Left kidney (tissue), 2 donors: ENCODE data around the gene MYH7. TPM values are rescaled to one million over a fixed set of nuclear protein-coding genes. Genes with fewer than 3 reads are reported as not detected.
"Not testable (repeated sequence)": the region's sequence is repeated elsewhere in the genome, so short reads cannot be mapped to it uniquely, and the experiment has no call there.

Experiments used
- DNase-seq: peaks from one replicate; pipeline ENCODE4 v3.0.0-alpha.2; 2013
- polyA plus RNA-seq: library from polyadenylated mRNA; unstranded; fragments of 120-200 nt; gene quantifications from one replicate; pipeline ENCODE4 v1.2.1, GENCODE V29; 2013; ENCODE audit not compliant: insufficient read length

The MYH7 gene
- polyA plus RNA-seq, 1 donor, result 0.32 TPM

- DNase-seq, result no peak
These were observed 28.6 kb downstream of the MYH7 start for GRCh38 chr14:23406725-23407355.

GRCh38 chr14:23406244-23406643 lies 29.2 kb downstream of the MYH7 start:
- no peak for DNase-seq

GRCh38 chr14:23405516-23406025 lies 29.9 kb downstream of the MYH7 start:
- no peak for DNase-seq

GRCh38 chr14:23405096-23405495 lies 30.4 kb downstream of the MYH7 start:
- no peak for DNase-seq

GRCh38 chr14:23404331-23404900 lies 31.0 kb downstream of the MYH7 start:
- DNase-seq, result no peak

GRCh38 chr14:23403908-23404307 lies 31.6 kb downstream of the MYH7 start:
- no peak for DNase-seq

- DNase-seq, result no peak
These were observed 32.4 kb downstream of the MYH7 start for GRCh38 chr14:23403139-23403438.

- DNase-seq, result no peak
These were observed 32.9 kb downstream of the MYH7 start for GRCh38 chr14:23402296-23403138.

- no peak for DNase-seq
These were observed 34.2 kb downstream of the MYH7 start for GRCh38 chr14:23401291-23401690.

GRCh38 chr14:23400496-23401149 lies 34.8 kb downstream of the MYH7 start:
- not testable (repeated sequence) for DNase-seq

GRCh38 chr14:23399591-23399990 lies 35.9 kb downstream of the MYH7 start:
- DNase-seq, result no peak

GRCh38 chr14:23399136-23399535 lies 36.3 kb downstream of the MYH7 start:
- no peak for DNase-seq

- no peak for DNase-seq
These were observed 37.1 kb downstream of the MYH7 start for GRCh38 chr14:23398348-23398747.

- DNase-seq, result no peak
These were observed 38.6 kb downstream of the MYH7 start for GRCh38 chr14:23396781-23397407.

GRCh38 chr14:23396126-23396525 lies 39.3 kb downstream of the MYH7 start:
- no peak for DNase-seq

GRCh38 chr14:23392613-23393012 lies 42.8 kb downstream of the MYH7 start:
- DNase-seq, result no peak

- DNase-seq, result not testable (repeated sequence)
These were observed 45.6 kb downstream of the MYH7 start for GRCh38 chr14:23389871-23390270.

- DNase-seq, result no peak
These were observed 46.1 kb downstream of the MYH7 start for GRCh38 chr14:23389396-23389795.

GRCh38 chr14:23388996-23389395 lies 46.5 kb downstream of the MYH7 start:
- no peak for DNase-seq

GRCh38 chr14:23387916-23388882 lies 47.3 kb downstream of the MYH7 start:
- DNase-seq, result no peak

- no peak for DNase-seq
These were observed 48.5 kb downstream of the MYH7 start for GRCh38 chr14:23386999-23387398.
